HCT116 (cell line): ENCODE data around the gene WBP1L. TPM values are rescaled to one million over a fixed set of nuclear protein-coding genes. Genes with fewer than 3 reads are reported as not detected.
A peak's percentile ranks its signal among the peaks of the same experiment; 100 is the strongest.

Experiments used
- ATAC-seq: fragments of 200-7000 bp; cut with Tn5 transposase; 2 replicates; pipeline ENCODE4 v1.9.1; 2020; ENCODE audit warnings: mild to moderate bottlenecking, moderate library complexity
- BruUV-seq: library from RNA; stranded (reverse); fragments of 400-500 nt; replicated peaks from 2 replicates; lab custom pipeline; 2021; lab: Mats Ljungman, UMichigan
- CTCF ChIA-PET: fragments of 300-600 bp; sonication (Branson Sonifier 250); formaldehyde crosslinking; loops from one replicate; lab custom pipeline; 2021; ENCODE audit warnings: antibody characterized with exemption; lab: Charles Lee
- POLR2A ChIA-PET: fragments of 300-600, 350-600 bp; sonication (Branson Sonifier 250); formaldehyde crosslinking; loops from one replicate; lab custom pipeline; 2021; ENCODE audit warnings: antibody characterized with exemption; lab: Charles Lee
- RAD21 ChIA-PET, 2 experiments: fragments of 300-600 bp; sonication (Branson Sonifier 250); formaldehyde crosslinking; loops; one replicate each; lab custom pipeline; 2023; ENCODE audit warnings: low total read pairs in 2 of 2; ENCODE audit not compliant: uncharacterized antibody in 2 of 2, unreplicated experiment in 2 of 2, low non-redundant PET in 1 of 2; lab: Charles Lee
- DNase-seq: peaks from one replicate; pipeline ENCODE4 v3.0.0-alpha.2; 2010; ENCODE audit warnings: low read depth, low spot score
- H2AFZ ChIP-seq: fragments of 200-600 bp; shearing (Covaris generic), sonication (generic); 2 replicates; pipeline ENCODE4 v1.6.1; 2017; ENCODE audit warnings: low read depth, mixed run types, mixed read lengths, antibody characterized with exemption, low read length; ENCODE audit not compliant: poor library complexity, severe bottlenecking
- H3K27ac ChIP-seq: 2 replicates; pipeline ENCODE4 v1.5.1; 2012; ENCODE audit warnings: low read depth, low read length
- H3K27me3 ChIP-seq: fragments of 200-600 bp; sonication (generic); 2 replicates; pipeline ENCODE4 v1.6.1; 2016; ENCODE audit warnings: mixed run types, low read length, mixed read lengths; ENCODE audit not compliant: insufficient read depth
- H3K36me3 ChIP-seq, 2 experiments: fragments of 200-500 bp in 1 of 2; fragments of 200-600 bp in 1 of 2; sonication (Bioruptor generic) in 1 of 2; sonication (generic) in 1 of 2; 2 replicates each; pipeline versions ENCODE4 v1.5.1 to v1.6.1; 2014 to 2016; ENCODE audit warnings: low read length in 2 of 2, inconsistent platforms in 1 of 2, mixed read lengths in 1 of 2, mixed run types in 1 of 2; ENCODE audit not compliant: insufficient read depth in 2 of 2, control insufficient read depth in 1 of 2
- H3K4me1 ChIP-seq, 2 experiments: fragments of 200-600 bp in 1 of 2; sonication (generic) in 1 of 2; 2 replicates each; pipeline versions ENCODE4 v1.5.1 to v1.6.1; 2012 to 2017; ENCODE audit warnings: low read length in 2 of 2, inconsistent platforms in 1 of 2, mild to moderate bottlenecking in 1 of 2, mixed read lengths in 1 of 2, mixed run types in 1 of 2, moderate library complexity in 1 of 2; ENCODE audit not compliant: insufficient read depth in 2 of 2, control insufficient read depth in 1 of 2
- H3K4me2 ChIP-seq: fragments of 200-600 bp; sonication (generic); 2 replicates; pipeline ENCODE4 v1.6.1; 2017; ENCODE audit warnings: mixed run types, low read length, mixed read lengths
- H3K4me3 ChIP-seq, 2 experiments: fragments of 200-600 bp in 1 of 2; sonication (generic) in 1 of 2; replicated peaks in 1 of 2; 2 replicates each; pipeline ENCODE4 v1.5.1; 2011 to 2016; ENCODE audit warnings: low read length in 2 of 2, control low read depth in 1 of 2, low read depth in 1 of 2, mild to moderate bottlenecking in 1 of 2, mixed read lengths in 1 of 2, mixed run types in 1 of 2
- H3K79me2 ChIP-seq: fragments of 200-600 bp; sonication (generic); 2 replicates; pipeline ENCODE4 v1.6.1; 2017; ENCODE audit warnings: mild to moderate bottlenecking, mixed run types, low read length, moderate library complexity, mixed read lengths; ENCODE audit not compliant: insufficient read depth
- H3K9ac ChIP-seq: fragments of 200-600 bp; sonication (generic); 2 replicates; pipeline ENCODE4 v1.6.1; 2016; ENCODE audit warnings: low read length, mixed read lengths
- H3K9me2 ChIP-seq: fragments of 200-600 bp; sonication (generic), shearing (Covaris generic); 2 replicates; pipeline ENCODE4 v1.6.1; 2017; ENCODE audit warnings: mixed run types, mild to moderate bottlenecking, moderate library complexity; ENCODE audit not compliant: insufficient read depth
- H3K9me3 ChIP-seq, 2 experiments: fragments of 200-500 bp in 1 of 2; fragments of 200-600 bp in 1 of 2; sonication (Bioruptor generic) in 1 of 2; sonication (generic) in 1 of 2; 2 replicates each; pipeline ENCODE4 v1.6.1; 2014 to 2017; ENCODE audit warnings: low read length in 2 of 2, mixed read lengths in 2 of 2, inconsistent platforms in 1 of 2, low read depth in 1 of 2, mild to moderate bottlenecking in 1 of 2, mixed run types in 1 of 2, moderate library complexity in 1 of 2; ENCODE audit not compliant: control insufficient read depth in 1 of 2, insufficient read depth in 1 of 2
- H4K20me1 ChIP-seq: fragments of 200-600 bp; sonication (generic), shearing (Covaris generic); 2 replicates; pipeline ENCODE4 v1.6.1; 2017; ENCODE audit warnings: mixed run types, mild to moderate bottlenecking, moderate library complexity; ENCODE audit not compliant: insufficient read depth
- CTCF ChIP-seq, 3 experiments: fragments of 200-600 bp in 1 of 3; sonication (generic) in 1 of 3; IDR thresholded peaks in 2 of 3; conservative IDR thresholded peaks in 1 of 3; 2 replicates each; pipeline ENCODE4 v1.5.1; 2012 to 2017; ENCODE audit warnings: low read depth in 2 of 3, low read length in 2 of 3, antibody characterized with exemption in 1 of 3, borderline replicate concordance in 1 of 3, control low read depth in 1 of 3, mild to moderate bottlenecking in 1 of 3, mixed read lengths in 1 of 3, mixed run types in 1 of 3, moderate library complexity in 1 of 3; ENCODE audit not compliant: insufficient read depth in 1 of 3
- JUND ChIP-seq: IDR thresholded peaks from 2 replicates; pipeline ENCODE4 v1.6.1; 2012
- POLR2A ChIP-seq: IDR thresholded peaks from 2 replicates; pipeline ENCODE4 v1.7.0; 2011; ENCODE audit warnings: borderline replicate concordance; ENCODE audit not compliant: insufficient read depth, insufficient read length; ENCODE audit errors: extremely low read depth
- POLR2AphosphoS5 ChIP-seq: IDR thresholded peaks from 2 replicates; pipeline ENCODE4 v1.6.1; 2011; ENCODE audit warnings: mild to moderate bottlenecking, low read depth, low read length, moderate library complexity
- TCF7L2 ChIP-seq: IDR thresholded peaks from 2 replicates; pipeline ENCODE4 v1.7.0; 2011; ENCODE audit warnings: borderline replicate concordance, inconsistent platforms; ENCODE audit not compliant: insufficient read depth, insufficient read length; ENCODE audit errors: extremely low read depth
- intact Hi-C: fragments of 100-400 bp; cut with micrococcal nuclease; formaldehyde crosslinking; loops from 2 replicates; pipeline ENCODE4 v1.10.0; 2022
- total RNA-seq: library from RNA; stranded (reverse); gene quantifications from one replicate; pipeline ENCODE4 v1.2.1, GENCODE V29; 2021; ENCODE audit not compliant: unreplicated experiment

WBP1L gene
- total RNA-seq, 1 experiment from 2014 or later, result 25.2 TPM

- ChIA-PET CTCF (no interaction called here), POLR2A (no interaction called here), RAD21 (no interaction called here)
- Histone ChIP-seq H4K20me1 (no peaks in the 10 kb centered on the region), H3K9me3 (no peaks in the 10 kb centered on the region), H3K4me3 (no peak overlapping the region), H3K9me2 (no peaks in the 10 kb centered on the region), H3K79me2 (no peaks in the 10 kb centered on the region), H3K27ac (no peak overlapping the region), H3K9ac (no peak overlapping the region), H2AFZ (no peak overlapping the region), H3K36me3 (no peaks in the 10 kb centered on the region), H3K4me2 (no peak overlapping the region), H3K27me3 (no peaks in the 10 kb centered on the region), H3K4me1 (peaks cover 1 to 2% of the 10 kb centered on the region in 2 experiments; a peak in 3 of 4 replicates)
- intact Hi-C loops, result no loop called here
- no TSS peak for BruUV-seq
- ATAC-seq, result no peak
- TF ChIP-seq JUND, result no peak
- no peak for TF ChIP-seq POLR2A
- TF ChIP-seq POLR2AphosphoS5, result no peak
- no peak for DNase-seq
Measured at GRCh38 chr10:102705531-102705930, 38.2 kb upstream of the WBP1L start.

- H3K9ac ChIP-seq, result no peak overlapping the region
- DNase-seq, result no peak
- POLR2A ChIA-PET, result no interaction called here
- H4K20me1 ChIP-seq, result no peaks in the 10 kb centered on the region
- intact Hi-C loops, result loop anchor here (5.0 kb wide), 1 partner anchor 103 kb away; no protein-coding TSS in a partner anchor
- TF ChIP-seq TCF7L2, result no peak
- peak in 1 of 3 experiments; percentile 26; a peak in 2 of 6 replicates for TF ChIP-seq CTCF (IDR thresholded peaks at IDR 0.05 in 2 of 3, conservative IDR thresholded peaks at IDR 0.05 in 1 of 3; ENCODE audit: borderline replicate concordance in 1 of 3, insufficient read depth in 1 of 3, low read depth in 2 of 3, low read length in 2 of 3)
- TF ChIP-seq, all 23 proteins: peak for 1
- Histone ChIP-seq H2AFZ (no peak overlapping the region), H3K27me3 (no peaks in the 10 kb centered on the region), H3K9me2 (no peaks in the 10 kb centered on the region), H3K36me3 (no peaks in the 10 kb centered on the region), H3K27ac (no peak overlapping the region), H3K4me3 (no peak overlapping the region), H3K4me1 (peaks cover 8 to 23% of the 10 kb centered on the region in 2 experiments), H3K79me2 (peaks cover 21% of the 10 kb centered on the region), H3K4me2 (peak overlapping the region; percentile 20), H3K9me3 (no peaks in the 10 kb centered on the region)
- BruUV-seq, result no TSS peak
- RAD21 ChIA-PET, result no interaction called here
- CTCF ChIA-PET, result interaction anchor here (0.9 kb wide), 1 partner anchor 33 kb away, joined by 3 read pairs; no protein-coding TSS in a partner anchor
- ATAC-seq, result no peak
Measured at GRCh38 chr10:102710609-102711008, 33.1 kb upstream of the WBP1L start.
